Amniotic epithelial cell (primary cell): Measurements from ENCODE around the gene PRKCB.
A peak's percentile ranks its signal among the peaks of the same experiment; 100 is the strongest.

Experiments
- DNase-seq: peaks from one replicate; pipeline ENCODE4 v3.0.0-alpha.2; 2010; ENCODE audit warnings: low read depth

PRKCB gene

GRCh38 chr16:23835390-23836077, at the start of gene PRKCB:
Gene PRKCB, plus strand, starts transcription at chr16:23835983.
- no peak for DNase-seq

GRCh38 chr16:23786964-23787561, 48.7 kb upstream of the PRKCB start:
- no peak for DNase-seq

DNA sequence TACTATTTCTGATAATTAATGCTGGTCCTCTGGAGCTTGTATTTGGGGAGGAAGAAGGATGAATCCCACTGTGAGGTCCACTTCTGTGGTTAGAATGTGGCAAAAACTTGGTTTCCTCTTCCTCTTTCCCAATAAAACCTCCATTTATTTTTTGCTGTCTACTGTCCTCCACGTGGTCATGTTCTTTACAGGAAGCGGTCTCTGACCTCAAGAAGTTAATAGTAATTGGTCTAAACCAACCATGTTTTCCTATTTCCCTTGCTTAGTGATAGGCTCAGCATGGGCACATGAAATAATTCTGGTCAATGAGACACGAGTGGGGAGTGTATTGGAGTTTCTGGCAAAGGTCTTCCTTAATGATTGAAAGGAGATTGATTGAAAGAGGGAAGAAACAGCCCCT, 47.1 kb upstream of the PRKCB start:
- DNase-seq, result no peak

DNA sequence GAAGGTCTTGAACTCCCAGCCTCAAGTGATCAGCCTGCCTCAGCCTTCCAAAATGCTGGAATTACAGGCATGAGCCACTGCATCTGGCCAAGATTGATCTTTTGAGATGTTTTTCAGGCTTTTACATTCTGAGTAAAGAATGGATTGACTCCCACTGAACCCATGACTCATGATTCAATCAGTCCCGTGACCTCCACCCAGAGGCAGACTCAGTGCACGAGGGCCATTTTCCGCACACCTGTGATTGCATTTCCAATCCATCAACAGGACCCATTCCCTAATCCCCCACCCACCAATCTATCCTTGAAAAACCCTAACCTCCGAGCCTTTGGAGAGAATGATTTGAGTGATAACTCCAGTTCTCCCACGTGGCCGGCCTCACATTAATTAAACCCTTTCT, 40.4 kb upstream of the PRKCB start:
- no peak for DNase-seq

GRCh38 chr16:23796941-23797340, 38.8 kb upstream of the PRKCB start:
- DNase-seq, result no peak

DNA sequence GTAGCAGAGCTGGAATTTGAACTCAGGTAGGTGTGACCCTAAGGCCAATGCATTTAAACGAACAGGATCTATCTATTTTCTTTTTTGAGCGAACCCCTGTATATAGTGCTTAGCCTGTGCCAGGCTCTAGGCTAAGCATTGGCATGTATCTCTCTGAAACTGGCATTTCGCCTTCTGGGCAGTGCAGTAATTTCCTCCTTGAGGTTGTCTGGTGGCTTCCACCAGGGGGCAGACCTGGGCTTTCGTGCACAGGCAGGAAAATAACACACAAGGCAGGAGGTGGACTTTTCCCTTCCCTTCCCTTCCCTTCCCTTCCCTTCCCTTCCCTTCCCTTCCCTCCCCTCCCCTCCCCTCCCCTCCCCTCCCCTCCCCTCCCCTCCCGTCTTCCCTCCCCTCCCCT, 34.4 kb upstream of the PRKCB start:
- peak; percentile 29 for DNase-seq

DNA sequence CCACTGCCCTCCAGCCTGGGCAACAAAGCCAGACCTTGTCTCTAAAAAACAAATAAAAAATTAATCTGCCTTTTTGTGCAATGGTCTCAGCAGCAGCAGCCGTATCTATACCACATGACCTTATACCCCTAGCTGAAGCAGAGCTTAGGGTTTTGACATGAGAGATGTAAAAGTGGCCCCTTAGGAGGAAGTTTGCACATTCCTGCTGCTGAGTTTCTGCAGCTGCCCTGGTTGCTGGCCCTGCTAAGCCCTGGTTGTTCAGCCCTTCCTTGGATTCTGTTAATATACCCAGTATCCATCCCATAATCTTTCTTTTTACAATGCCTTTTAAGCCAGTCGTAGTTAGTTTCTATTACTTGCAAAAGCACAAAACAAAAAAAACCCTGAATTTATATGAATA, 33.0 kb upstream of the PRKCB start:
- no peak for DNase-seq

DNA sequence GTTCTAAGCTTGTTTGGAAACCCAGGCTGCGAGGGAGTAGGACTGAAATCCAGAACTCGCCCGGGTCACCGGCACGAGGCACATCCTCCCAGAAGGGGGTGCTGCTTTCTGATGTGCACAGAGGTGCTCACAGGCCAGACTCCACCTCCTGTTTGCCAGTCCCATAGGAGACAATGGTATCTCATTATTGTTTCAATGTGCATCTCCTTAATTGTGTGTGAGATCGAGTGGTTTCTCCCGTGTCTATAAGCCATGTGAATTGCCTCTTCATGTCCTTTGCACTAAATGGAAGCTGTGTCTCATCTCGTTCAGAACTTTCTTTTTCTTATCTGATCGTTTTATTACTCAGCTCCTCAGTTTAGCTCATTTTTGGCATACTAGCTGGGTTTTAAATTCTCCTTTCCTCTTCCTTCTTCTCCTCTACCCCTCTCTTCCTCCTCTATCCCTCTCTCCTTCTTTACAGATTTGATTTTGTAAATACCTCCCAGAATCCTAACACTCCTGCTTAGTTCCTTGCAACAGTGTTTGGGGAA, 32.1 kb upstream of the PRKCB start:
- no peak for DNase-seq

DNA sequence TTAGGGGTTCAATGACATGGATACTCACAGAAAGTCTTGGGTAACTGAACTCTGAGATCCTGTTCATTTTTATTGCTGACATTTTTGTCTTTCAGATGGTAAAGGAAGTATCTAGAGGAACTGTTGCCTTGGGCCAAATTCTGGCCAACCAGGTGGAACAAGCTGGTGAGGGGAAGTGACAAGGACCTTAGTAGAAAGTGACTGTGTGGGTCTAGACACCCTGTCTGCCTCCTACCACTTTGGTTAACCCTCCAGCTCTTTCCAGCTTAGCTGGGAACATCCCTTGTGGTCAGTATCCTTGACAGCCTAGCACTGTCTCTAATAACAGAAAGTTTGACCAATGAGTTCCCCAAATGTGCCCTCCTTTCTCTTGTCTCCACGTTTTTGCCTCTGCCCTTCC, 28.8 kb upstream of the PRKCB start:
- no peak for DNase-seq

DNA sequence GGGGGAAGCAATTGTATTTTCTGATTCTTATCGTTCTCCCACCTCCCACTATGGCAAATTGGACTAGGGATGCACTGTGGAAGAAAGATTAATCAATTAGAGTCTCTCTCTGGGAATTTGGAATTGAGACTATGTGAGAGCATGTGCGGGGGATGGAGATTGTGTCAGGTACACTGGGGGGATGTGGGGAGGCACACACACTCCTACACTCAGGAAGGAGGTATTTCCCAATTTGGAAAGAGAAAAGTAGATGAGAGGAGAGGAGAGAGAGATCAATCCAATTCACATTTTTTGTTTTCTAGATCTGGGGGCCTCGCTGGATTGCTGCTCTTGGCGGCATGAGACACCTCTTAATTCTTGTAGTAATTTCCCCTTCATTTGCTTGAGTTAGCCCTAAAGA, 14.3 kb upstream of the PRKCB start:
- no peak for DNase-seq

GRCh38 chr16:23821875-23822688, 13.7 kb upstream of the PRKCB start:
- no peak for DNase-seq

GRCh38 chr16:23823475-23824384, 12.1 kb upstream of the PRKCB start:
- DNase-seq, result no peak

DNA sequence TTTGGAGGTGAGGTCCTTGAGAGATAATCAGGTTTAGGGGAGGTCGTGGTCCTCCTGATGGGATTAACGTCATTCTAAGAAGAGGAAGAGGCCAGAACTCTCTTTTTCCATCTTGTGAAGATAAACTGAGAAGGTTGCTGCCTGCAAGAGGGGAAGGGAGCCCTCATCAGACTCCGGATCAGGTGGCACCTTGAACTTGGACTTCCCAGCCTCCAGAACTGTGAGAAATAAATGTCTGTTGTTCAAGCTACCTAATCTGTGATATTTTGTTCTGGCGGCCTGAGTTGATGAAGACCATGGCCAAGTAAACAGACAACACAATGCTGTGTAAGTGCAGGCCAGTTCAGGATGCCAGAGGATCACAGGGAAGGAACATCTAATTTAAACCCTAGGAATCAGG, 10.9 kb upstream of the PRKCB start:
- DNase-seq, result no peak

GRCh38 chr16:23826528-23827045, 9.2 kb upstream of the PRKCB start:
- DNase-seq, result no peak

DNA sequence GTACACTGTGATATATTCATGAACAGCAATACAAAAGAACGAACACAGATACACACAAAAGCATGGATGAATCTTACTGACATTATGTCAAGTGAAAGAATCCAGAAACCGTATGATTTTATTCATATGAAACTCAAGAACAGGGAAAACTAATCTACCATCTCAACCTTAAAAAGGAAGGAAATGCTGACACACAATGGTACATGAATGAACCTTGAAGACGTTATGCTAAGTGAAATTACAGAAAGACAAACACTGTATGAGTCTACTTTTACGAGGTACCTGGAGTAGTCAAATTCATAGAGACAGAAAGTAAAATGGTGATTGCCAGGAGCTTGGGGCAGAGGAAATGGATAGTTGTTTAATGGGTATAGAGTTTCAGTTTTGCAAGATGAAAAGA, 8.7 kb upstream of the PRKCB start:
- no peak for DNase-seq

DNA sequence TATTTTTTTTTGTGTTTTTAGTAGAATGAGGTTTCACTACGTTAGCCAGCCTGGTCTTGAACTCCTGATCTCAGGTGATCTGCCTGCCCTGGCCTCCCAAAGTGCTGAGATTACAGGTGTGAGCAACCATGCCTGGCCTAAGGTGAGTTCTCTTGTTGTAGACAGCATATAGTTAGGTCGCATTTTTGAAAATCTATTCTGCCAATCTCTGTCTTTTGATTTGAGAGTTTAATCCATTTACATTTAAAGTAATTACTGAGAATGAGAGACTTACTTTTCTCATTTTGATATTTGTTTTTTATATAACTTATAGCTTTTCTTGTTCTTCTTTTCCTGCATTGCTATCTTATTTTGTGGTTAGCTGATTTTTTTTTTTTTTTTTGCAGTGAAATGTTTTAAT, 6.3 kb upstream of the PRKCB start:
- DNase-seq, result no peak

DNA sequence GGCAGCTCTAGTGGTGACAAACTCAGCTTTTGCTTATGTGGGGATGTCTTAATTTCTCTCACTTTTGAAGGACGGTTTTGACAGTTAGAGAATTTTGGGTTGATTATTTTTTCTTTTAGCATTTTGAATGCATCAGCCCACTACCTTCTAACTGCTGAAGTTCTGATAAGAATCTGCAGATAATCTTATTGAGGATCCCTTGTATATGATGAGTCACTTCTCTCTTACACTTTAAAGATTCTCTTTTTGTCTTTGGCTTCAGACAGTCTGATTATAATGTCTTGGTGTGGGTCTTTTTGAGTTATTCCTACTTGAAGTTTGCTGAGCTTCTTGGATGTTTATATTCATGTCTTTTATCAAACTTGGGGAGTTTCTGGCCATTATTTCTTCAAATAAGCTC, 5.5 kb upstream of the PRKCB start:
- no peak for DNase-seq

GRCh38 chr16:23832882-23833281, 2.9 kb upstream of the PRKCB start:
- DNase-seq, result no peak

GRCh38 chr16:23833504-23833903, 2.3 kb upstream of the PRKCB start:
- DNase-seq, result no peak

DNA sequence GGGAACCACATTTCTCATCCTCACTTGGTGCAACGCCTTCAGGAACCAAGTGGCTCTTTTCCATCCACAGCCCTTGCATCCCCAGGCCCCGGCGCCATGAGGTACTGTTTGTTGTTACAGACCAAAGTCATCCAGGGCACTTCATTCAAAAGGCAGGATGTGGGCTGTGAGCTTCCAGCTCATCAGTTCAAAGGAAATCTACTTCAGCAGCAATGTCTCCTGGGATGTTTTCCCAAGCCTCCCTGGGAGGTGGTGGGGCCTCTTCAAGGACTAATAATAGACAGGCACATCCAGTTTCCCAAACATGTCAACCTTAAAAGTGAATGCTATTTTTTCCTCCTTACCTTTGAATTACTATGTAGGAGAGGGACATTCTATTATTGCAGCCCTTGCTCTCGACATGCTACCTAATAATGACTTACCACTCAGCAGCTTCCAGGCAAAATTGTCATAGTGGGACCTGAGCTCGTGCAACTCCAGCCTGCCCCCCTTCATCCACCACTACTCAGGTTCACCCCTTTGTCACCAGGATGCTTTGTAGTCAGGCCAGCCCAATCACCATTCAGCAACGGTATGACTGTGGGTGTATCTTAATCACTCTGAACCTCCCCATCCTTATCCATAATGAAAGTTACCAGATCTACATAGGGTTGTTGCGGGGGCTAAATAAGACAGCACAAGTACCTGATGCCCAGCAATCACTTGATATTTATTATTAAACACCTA, 1.7 kb upstream of the PRKCB start:
- DNase-seq, result no peak

GRCh38 chr16:23836078-23836403, 258 bp downstream of the PRKCB start:
- DNase-seq, result no peak
